HEK293T (cell line): ENCODE results near the gene FAM168B.
"Not testable (repeated sequence)": the region's sequence is repeated elsewhere in the genome, so short reads cannot be mapped to it uniquely, and the experiment has no call there.

Source experiments
- CTCF ChIA-PET: fragments of 350-600 bp; formaldehyde crosslinking; extraction: SDS; loops from one replicate; lab custom pipeline; 2021; ENCODE audit warnings: antibody characterized with exemption, inconsistent platforms; lab: Yijun Ruan, JAX
- POLR2A ChIA-PET: fragments of 350-600 bp; formaldehyde crosslinking; extraction: SDS; loops from one replicate; lab custom pipeline; 2020; ENCODE audit warnings: antibody characterized with exemption, inconsistent platforms; lab: Yijun Ruan, JAX
- DNase-seq: peaks from one replicate; pipeline ENCODE4 v3.0.0; 2012; ENCODE audit warnings: mixed read lengths; ENCODE audit errors: extremely low spot score
- ARNT ChIP-seq: fragments of 450-650 bp; IDR thresholded peaks from 2 replicates; pipeline ENCODE4 v1.6.1; 2017; ENCODE audit warnings: mild to moderate bottlenecking
- BHLHE40 ChIP-seq: fragments of 450-650 bp; IDR thresholded peaks from 2 replicates; pipeline ENCODE4 v1.6.1; 2016; ENCODE audit warnings: mild to moderate bottlenecking, moderate library complexity, borderline replicate concordance
- CTBP1 ChIP-seq: fragments of 450-650 bp; IDR thresholded peaks from 2 replicates; pipeline ENCODE4 v1.6.1; 2016; ENCODE audit warnings: borderline replicate concordance
- ELF4 ChIP-seq: fragments of 450-650 bp; IDR thresholded peaks from 2 replicates; pipeline ENCODE4 v1.6.1; 2017; ENCODE audit warnings: antibody characterized with exemption
- FOXA1 ChIP-seq: fragments of 450-650 bp; IDR thresholded peaks from 2 replicates; pipeline ENCODE4 v1.6.1; 2016; ENCODE audit warnings: mild to moderate bottlenecking
- FOXK2 ChIP-seq: fragments of 450-650 bp; IDR thresholded peaks from 2 replicates; pipeline ENCODE4 v1.6.1; 2016; ENCODE audit warnings: mild to moderate bottlenecking
- FOXM1 ChIP-seq: fragments of 450-650 bp; IDR thresholded peaks from 2 replicates; pipeline ENCODE4 v1.6.1; 2017; ENCODE audit warnings: mild to moderate bottlenecking, borderline replicate concordance
- HDGF ChIP-seq: fragments of 450-650 bp; IDR thresholded peaks from 2 replicates; pipeline ENCODE4 v1.6.1; 2017; ENCODE audit warnings: antibody characterized with exemption, borderline replicate concordance
- L3MBTL2 ChIP-seq: fragments of 450-650 bp; conservative IDR thresholded peaks from 2 replicates; pipeline ENCODE4 v1.6.1; 2016; ENCODE audit warnings: mild to moderate bottlenecking
- LEF1 ChIP-seq: fragments of 450-650 bp; IDR thresholded peaks from 2 replicates; pipeline ENCODE4 v1.6.1; 2017; ENCODE audit warnings: mild to moderate bottlenecking, borderline replicate concordance
- NFRKB ChIP-seq: fragments of 450-650 bp; IDR thresholded peaks from 2 replicates; pipeline ENCODE4 v1.6.1; 2016; ENCODE audit warnings: mild to moderate bottlenecking, moderate library complexity
- SP1 ChIP-seq: fragments of 450-650 bp; IDR thresholded peaks from 2 replicates; pipeline ENCODE4 v1.6.1; 2017
- SUZ12 ChIP-seq: fragments of 450-650 bp; IDR thresholded peaks from 2 replicates; pipeline ENCODE4 v1.6.1; 2016; ENCODE audit warnings: mild to moderate bottlenecking
- TARDBP ChIP-seq: fragments of 450-650 bp; IDR thresholded peaks from 2 replicates; pipeline ENCODE4 v1.6.1; 2016
- ZNF384 ChIP-seq: fragments of 450-650 bp; IDR thresholded peaks from 2 replicates; pipeline ENCODE4 v1.6.1; 2016
- TF ChIP-seq, protein P1 (sequence below): fragments of 450-650 bp; IDR thresholded peaks from 2 replicates; pipeline ENCODE4 v1.6.1; 2016

Gene FAM168B

GRCh38 chr2:131121464-131121863 is 28.2 kb upstream of the FAM168B start:
- ChIA-PET POLR2A (no interaction called here), CTCF (no interaction called here)
- no peak for TF ChIP-seq ARNT
- TF ChIP-seq LEF1, result no peak
- TF ChIP-seq CTBP1, result no peak
- TF ChIP-seq, protein P1, sequence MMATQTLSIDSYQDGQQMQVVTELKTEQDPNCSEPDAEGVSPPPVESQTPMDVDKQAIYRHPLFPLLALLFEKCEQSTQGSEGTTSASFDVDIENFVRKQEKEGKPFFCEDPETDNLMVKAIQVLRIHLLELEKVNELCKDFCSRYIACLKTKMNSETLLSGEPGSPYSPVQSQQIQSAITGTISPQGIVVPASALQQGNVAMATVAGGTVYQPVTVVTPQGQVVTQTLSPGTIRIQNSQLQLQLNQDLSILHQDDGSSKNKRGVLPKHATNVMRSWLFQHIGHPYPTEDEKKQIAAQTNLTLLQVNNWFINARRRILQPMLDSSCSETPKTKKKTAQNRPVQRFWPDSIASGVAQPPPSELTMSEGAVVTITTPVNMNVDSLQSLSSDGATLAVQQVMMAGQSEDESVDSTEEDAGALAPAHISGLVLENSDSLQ, result no peak
- TF ChIP-seq L3MBTL2, result no peak
- no peak for TF ChIP-seq ZNF384
- TF ChIP-seq NFRKB, result no peak
- no peak for DNase-seq

- TF ChIP-seq L3MBTL2 (no peak), FOXM1 (no peak), LEF1 (no peak), CTBP1 (no peak), TARDBP (no peak), FOXK2 (no peak), ARNT (no peak), ZNF384 (no peak), FOXA1 (no peak), BHLHE40 (no peak), NFRKB (no peak), SP1 (no peak), HDGF (no peak), ELF4 (no peak), SUZ12 (no peak)
- TF ChIP-seq, protein P1, result no peak
- ChIA-PET CTCF (no interaction called here), POLR2A (no interaction called here)
- no peak for DNase-seq
Observed at GRCh38 chr2:131120815-131121317, 27.6 kb upstream of the FAM168B start.

DNA sequence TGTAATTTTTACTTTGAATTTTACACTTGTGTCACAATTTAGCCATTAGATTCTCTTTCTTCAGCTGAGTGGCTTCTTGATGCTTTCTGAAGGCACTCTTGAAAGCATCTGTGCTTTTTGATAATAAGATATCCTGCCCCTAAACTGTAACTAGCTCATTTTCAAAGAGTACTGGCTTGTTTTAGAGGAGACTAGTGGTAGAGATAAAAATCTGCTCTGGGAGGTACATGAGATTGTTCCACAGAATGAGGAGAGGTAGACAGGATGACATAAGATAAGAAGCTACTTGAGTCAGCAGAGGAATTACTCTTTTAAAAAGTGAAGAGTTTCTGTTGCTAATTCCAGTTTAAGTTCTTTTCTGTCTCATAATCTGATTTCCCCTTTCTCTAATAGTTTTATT is 22.5 kb upstream of the FAM168B start:
- TF ChIP-seq FOXM1 (no peak), ARNT (no peak)
- DNase-seq, result no peak
- CTCF ChIA-PET, result no interaction called here
- POLR2A ChIA-PET, result no interaction called here

- DNase-seq, CTCF ChIA-PET, POLR2A ChIA-PET: not testable (repeated sequence)
Observed at GRCh38 chr2:131114950-131115349, 21.7 kb upstream of the FAM168B start.

DNA sequence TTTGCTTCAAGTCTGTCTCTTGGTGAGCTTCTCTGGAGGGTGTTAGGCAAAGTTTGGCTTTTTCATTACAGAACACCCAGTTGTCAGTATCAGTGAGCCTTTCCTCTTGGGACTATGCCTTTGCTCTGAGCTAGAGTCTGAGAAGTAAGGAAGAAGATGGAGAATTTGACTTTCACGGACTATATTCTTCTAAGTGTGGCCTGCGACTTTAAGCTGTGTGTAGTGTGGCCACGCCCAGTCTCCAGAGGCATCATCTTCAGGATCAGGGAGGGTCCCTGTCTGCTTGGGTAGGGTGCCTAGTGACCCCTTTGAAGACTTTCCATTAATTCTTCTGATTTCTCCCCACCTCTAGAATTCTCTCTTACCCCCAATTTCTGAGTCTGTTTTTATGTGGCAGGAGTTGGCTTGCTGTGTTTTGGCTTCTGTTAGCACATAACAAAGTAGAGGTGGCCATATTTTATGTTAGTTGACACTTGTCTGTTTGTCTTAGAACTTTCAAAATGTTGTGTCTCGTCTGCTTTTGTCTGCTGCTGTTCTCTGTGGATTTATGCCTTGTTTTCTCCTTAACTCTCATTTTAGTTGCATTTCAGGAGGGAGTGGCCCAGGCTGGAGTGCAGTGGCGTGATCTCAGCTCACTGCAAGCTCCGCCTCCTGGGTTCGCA is 20.4 kb upstream of the FAM168B start:
- TF ChIP-seq TARDBP, result no peak
- TF ChIP-seq ZNF384, result no peak
- TF ChIP-seq FOXM1, result no peak
- no peak for TF ChIP-seq BHLHE40
- TF ChIP-seq SP1, result no peak
- ChIA-PET CTCF (no interaction called here), POLR2A (no interaction called here)
- no peak for DNase-seq

DNA sequence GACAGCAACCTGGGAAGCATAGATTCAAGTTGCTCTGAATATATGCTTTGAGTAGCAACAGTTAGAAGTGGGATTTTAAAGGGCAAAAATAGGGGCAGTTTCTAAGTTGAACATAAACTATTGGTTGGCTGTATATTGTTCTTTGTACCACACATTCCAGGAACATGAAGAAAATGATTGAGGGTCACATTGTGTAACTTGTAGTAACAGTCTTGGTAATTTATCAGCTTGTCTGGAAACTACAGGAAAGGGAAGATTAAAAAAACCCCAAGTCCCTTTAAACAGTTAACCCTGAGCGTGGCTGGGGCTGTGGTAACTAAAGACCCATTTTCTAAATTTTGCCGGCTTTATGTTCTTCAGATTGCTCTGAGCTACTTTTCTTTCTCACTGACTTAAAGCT is 19.3 kb upstream of the FAM168B start:
- CTCF ChIA-PET, result no interaction called here
- POLR2A ChIA-PET, result no interaction called here
- TF ChIP-seq LEF1, result no peak
- no peak for DNase-seq

GRCh38 chr2:131105950-131106801 is 12.9 kb upstream of the FAM168B start:
- POLR2A ChIA-PET, result interaction anchor here (0.7 to 1.0 kb wide), 2 partner anchors 13 to 14 kb away, joined by 3 to 5 read pairs; partner anchors contain the start of gene FAM168B
- TF ChIP-seq SP1 (no peak), CTBP1 (no peak), TARDBP (no peak), FOXK2 (no peak), ELF4 (no peak), ZNF384 (no peak), LEF1 (no peak), SUZ12 (no peak), FOXA1 (no peak), NFRKB (no peak), L3MBTL2 (no peak), HDGF (no peak), BHLHE40 (no peak), ARNT (no peak), FOXM1 (no peak)
- TF ChIP-seq, protein P1, result no peak
- CTCF ChIA-PET, result no interaction called here
- DNase-seq, result no peak
